ENCODE results near the gene PLOD2.

PLOD2 gene

DNA sequence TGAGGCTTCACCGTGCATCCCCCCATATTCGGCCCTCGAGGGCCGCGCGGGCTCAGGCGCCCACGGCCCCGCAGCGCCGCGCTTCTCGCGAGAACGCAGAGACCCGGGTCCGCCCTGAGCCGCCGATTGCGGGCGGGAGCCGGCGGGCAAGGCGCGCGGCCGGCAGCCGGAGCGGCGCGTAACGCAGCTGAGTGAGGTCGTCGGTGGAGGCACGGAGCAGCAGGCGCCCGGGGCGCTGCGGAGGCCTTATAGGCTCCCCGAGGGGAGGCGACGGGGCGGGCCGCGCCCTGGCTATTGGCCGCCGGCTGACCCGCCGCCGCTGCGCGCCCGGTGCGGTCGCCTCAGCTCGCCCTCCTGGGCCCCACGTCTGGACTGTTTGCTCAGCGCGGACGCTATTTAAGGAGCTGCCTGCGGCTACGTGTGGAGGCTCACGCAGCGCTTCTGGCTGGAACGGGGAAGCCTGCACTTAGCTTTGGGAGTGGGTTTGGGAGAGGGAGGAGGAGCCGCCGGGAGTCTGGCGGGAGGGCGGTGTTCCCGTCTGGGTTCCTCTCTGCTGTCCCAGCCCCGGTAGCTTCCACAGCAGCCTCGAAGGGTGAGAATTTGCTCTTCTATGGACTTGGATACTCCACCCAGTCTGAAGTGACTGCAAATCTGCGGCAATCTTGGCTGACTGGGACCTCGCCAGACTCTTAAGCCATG, at the start of gene PLOD2:
Gene PLOD2, minus strand, starts transcription at position 221 of the 699 bp plus-strand sequence. Its CDS starts 195 bp downstream, at position 26.
- DNase-seq: no peak

GRCh38 chr3:146209371-146209770, 48.4 kb upstream of the PLOD2 start:
- no peak for DNase-seq

DNA sequence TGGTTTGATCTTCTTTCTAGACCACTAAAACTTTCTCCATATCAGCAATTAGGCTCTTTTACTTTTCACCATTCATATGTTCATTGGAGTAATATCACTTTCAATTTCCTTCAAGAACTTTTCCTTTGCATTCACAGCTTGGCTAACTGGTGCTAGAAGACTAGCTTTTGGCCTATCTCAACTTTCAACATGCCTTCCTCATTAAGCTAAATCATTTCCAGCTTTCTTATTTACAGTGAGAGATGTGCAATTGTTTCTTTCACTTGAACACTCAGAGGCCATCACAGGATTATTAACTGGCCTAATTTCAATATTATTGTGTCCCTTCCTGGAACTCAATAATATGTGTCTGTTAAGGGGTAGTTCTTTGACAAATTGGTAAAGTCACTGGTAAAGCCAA, 42.8 kb upstream of the PLOD2 start:
- DNase-seq: no peak

GRCh38 chr3:146200461-146201220, 39.7 kb upstream of the PLOD2 start:
- DNase-seq: no peak

- DNase-seq: no peak
Observed at GRCh38 chr3:146199762-146200161, 38.8 kb upstream of the PLOD2 start.

GRCh38 chr3:146196789-146197188, 35.8 kb upstream of the PLOD2 start:
- no peak for DNase-seq

GRCh38 chr3:146195605-146196004, 34.6 kb upstream of the PLOD2 start:
- DNase-seq: no peak

- DNase-seq: no peak
Observed at GRCh38 chr3:146195030-146195429, 34.0 kb upstream of the PLOD2 start.

- no peak for DNase-seq
Observed at GRCh38 chr3:146191051-146191450, 30.1 kb upstream of the PLOD2 start.

DNA sequence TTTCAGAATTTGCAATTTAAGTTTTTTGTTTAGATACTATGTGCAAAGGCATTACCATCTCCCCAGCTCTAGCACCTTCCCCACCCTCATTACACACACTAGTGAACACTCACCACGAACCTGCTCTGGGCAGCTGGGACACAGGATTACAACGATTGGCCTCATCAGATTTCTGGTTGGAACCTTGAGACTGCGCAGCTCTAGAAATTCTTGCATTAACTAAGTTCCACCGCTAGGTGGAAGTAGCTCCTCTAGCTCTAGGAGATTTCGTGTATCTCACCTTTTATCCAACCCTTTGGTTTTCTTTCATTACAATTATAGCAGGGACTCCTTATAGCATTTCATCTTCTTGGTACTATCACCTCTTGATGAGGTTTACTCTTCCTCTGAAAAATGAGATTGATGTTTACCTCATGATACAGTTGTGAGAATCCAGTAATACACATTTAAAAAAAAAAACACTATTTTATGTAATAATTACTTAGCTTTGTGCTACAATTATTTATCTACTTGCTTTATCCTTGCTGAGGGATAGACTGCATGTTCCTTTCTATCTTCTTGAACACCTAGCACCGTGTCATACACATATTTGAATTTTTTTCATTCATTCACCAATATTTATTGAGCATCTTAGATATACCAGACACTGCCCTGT, 28.7 kb upstream of the PLOD2 start:
- peak in 3 of 6 experiments; percentile 10 to 16 (median 14) for DNase-seq

DNA sequence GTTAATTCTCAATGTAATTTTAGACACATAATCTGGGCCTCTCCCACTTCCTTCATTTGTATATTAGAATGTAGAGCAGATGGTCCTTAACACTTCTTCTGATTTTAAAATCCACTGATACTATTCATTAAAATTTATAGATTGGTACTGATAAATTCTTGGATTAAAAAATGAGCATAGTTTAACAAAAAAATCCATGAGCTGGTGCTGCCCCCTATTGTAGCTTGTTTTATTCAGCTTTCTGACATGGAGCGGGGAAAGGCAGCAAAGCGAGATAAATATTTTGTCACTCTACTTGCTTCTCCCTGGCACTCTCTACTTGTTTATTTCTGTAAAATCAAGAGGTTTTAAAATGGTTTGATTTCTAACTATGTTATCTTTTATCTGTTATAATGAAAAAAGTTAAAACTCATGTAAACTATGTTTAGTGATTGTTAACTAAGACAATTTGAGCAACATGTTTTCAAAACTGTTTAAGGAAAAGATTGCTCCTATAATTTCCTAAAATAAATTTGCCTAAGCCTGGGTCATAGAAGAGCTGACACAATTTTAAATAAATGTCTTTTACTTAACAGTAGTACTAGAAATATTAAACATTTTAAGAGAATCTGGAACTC, 26.5 kb upstream of the PLOD2 start:
- DNase-seq: no peak

DNA sequence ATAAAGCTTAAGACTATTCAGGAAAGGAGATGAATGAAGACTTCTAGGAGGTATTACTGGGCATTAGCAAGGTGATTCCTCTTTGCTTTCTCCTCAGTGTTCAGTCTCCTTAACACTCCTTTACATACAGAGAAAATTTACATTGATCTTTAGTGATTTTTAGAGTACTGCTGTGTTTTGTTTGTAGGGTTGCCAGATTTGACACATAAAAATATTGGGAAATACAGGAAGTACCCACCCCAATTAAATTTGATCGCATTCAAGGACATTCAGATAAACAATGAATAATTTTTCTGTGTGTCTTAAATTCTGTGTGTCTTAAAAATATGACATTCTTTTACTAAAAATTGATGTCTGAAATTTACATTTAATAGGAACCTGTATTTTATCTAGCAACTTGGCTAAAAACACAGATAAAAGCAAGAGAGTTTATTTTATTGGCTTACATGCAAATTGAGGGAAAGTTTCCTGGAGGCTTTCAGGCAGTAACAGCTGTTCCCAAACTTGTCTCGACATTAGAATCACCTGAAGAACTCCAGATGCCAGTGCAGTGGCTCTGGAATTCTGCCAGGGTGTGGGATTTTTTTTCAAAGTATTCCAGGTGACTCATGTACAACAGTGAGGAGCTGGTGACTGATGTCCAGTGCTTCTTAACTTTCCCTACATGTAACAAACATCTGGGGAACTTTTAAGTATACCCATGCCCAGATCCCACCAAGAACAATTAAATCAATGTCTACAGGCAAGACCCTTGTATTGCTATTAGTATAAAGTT, 23.4 kb upstream of the PLOD2 start:
- no peak for DNase-seq

DNA sequence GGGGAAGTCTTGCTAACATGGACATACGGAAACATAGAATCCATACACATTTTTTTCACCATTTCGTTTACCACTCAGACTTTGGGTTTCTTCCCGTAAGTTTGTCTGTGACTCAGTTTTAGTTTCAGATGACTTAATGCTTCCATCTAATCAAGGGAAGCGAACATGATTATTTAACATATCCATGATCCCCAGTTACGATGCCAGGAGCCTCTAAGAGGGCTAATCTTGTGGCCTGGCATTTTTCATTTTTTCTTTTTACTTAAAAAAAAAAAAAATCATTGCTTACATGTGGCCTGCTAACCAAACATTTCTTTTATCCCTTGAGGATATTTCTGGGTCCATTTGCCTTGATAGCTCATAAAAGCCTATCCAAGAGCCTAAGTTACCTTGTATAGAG, 20.2 kb upstream of the PLOD2 start:
- DNase-seq: no peak

DNA sequence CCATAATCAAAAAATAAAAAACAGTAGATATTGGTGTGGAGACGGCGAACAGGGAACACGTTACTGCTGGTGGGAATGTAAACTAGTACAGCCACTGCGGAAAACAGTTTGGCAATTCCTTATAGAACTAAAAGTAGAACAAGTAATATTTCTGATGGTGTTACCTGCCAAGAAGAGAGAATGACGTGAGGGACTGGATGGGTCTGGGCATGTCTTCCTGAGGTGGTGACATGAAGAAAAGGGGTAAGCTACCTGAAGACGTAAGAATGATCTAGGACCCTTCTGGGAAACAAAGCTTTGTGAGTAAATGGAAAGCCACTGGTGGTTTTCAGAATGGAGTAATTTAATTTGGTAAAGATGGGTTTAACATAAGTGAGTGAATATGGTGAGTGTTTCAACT, 19.4 kb upstream of the PLOD2 start:
- no peak for DNase-seq

- no peak for DNase-seq
Observed at GRCh38 chr3:146178006-146178689, 17.2 kb upstream of the PLOD2 start.

GRCh38 chr3:146177519-146177918, 16.5 kb upstream of the PLOD2 start:
- no peak for DNase-seq

GRCh38 chr3:146177072-146177471, 16.1 kb upstream of the PLOD2 start:
- no peak for DNase-seq

DNA sequence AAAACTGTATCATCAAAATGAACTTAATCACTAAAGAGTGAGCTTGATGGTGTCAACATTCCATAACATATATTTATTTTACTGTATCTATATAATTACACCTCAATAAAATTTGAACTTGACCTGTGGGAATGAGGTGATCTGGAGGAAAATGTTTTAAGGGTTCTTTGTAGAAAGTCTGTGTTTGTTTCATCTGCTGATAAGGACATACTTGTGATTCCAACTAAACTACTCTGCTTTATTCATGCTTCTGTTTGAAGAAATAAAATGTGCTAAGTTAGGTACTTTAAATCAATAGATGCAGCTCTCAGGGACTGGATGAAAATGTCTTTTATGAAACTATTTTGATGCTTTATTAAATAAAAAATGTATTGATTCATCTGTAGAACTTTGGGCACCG, 11.6 kb upstream of the PLOD2 start:
- no peak for DNase-seq

GRCh38 chr3:146170591-146170990, 9.6 kb upstream of the PLOD2 start:
- no peak for DNase-seq

DNA sequence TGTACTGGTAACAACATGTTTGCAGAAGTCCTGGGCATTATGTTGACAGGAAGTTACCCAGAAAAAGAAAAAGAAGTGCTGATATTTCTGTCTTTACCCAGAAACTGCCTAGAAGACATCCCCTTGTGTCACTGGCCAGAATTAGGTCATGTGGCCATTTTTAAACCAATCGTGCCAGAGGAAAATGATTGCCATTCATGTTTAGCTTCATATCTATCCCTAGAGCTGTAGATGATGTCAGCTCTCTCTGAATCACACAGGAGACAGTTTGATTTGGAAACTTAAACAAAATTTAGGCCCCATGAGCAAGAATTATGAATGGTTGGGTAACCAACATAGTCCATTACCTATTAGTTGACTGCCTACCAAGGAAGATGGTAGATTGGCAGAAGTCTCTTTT, 8.9 kb upstream of the PLOD2 start:
- DNase-seq: no peak

DNA sequence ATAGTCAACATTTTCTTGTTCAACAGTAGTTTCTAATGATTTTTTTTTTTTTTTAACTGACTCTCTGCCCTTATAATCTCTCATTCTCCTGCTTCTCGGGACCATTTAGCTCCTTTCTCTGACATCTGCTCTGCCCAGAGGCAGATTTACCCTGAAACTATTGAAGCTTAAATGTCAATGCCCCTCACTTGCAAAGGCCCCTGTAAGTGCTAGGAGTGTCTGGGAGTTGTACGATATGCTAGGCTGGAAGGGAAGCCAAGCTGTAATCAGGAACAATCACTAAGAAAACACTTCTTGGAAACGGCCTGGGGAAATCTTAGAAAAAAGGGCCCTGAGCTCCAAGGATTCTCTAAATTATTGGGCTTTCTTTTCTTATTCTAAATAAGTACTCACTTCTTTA, 5.8 kb upstream of the PLOD2 start:
- DNase-seq: no peak

DNA sequence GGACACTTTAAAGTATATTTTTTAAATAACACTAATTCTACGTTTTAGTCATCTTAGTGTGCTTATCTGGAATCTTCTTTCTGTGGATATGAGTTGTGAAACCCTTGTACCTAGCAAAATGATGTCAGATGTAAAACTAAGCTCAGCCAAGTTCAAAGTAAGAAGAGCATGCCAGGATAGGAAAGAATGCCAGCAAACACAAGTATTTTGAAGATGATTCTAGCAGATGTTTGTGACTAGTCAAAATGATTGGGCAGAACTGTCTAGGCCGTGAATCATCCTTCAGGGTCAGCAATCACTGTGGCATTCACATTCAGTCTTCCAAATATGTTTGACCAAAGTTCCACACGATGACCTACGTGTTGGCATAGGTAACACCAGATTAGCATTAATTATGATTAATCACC, 5.4 kb upstream of the PLOD2 start:
- DNase-seq: no peak
